ENCODE results near the gene PIGO.

Gene PIGO

DNA sequence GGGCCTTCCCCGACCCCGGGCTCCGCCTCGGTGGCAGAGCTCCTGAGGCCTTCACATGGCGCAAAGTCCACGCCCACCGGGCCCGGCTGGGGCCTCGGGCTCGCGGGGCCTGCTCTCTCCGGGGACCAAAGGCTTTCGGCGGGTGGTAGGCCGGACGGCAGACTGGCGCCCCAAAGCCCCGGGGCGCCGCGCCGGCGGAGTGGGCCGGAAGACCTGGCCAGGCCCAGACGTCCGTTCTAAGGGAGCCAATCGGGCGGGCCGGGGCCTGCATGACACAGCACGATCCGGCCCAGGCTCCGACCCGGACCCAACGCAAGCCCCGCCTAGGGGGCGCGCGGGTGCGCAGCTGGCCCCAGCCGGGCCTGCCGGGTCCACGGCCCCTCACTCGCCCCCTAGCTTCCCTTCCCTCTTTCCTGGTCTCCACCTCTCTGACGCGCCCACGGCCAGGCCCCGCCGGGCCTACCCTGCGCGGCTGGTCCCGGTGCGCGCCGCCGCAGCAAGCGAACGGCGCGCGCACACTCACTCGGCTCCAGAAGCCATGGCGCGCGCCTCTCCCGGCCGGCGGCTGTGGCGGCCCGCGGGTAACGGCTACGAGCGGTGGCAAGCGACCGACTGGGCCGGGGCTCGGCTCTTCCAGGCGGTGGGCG, 24.5 kb downstream of the PIGO start:
- peak; percentile 89 for DNase-seq (ENCODE audit: low read depth)

DNA sequence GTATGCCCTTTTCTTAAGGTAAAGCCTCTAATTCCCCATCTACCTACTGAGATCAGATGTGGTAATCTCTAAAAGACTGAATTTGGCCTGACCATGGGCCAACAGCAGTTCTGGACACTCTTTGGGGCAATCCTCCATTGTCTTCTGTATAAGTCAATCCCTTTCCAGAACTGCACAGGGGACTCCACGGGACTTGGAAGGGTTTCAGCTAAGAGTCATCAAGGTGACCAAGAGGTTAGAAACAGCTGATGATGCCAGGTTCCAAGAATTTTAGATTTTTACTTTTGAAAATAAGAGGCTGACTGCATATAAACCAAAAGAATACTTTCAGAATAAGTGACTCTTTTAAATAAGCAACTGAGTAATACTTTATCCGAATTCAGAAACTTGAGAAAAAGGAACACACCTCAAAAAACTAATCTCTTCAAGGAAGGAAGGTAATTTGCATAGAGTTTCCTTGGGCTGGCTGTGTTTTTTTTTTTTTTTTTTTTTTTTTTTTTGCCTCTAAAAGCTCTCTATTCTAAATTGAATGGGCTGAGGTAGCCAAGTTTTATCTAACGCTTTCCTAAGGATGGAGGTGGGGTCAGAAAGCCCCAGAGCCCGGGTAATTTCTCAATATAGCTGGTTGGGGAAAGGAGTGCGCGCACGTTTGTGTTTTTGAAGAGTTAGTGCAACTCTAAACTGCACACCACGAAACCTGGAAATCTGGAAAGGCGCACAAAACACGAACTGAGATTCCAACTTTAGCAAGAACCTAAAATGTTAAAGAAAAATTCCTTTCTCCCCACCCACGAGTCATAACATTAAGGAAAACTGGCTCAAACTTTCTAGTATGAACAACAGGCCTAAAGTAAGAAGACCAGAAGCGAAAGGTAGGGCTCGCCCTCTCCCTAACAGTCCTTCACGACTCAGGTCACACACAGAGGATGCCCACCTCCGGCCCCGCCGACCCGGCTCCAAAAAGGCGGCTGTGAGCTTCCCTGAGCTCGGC, 25.3 kb downstream of the PIGO start:
- peak; percentile 59 for DNase-seq (ENCODE audit: low read depth)

DNA sequence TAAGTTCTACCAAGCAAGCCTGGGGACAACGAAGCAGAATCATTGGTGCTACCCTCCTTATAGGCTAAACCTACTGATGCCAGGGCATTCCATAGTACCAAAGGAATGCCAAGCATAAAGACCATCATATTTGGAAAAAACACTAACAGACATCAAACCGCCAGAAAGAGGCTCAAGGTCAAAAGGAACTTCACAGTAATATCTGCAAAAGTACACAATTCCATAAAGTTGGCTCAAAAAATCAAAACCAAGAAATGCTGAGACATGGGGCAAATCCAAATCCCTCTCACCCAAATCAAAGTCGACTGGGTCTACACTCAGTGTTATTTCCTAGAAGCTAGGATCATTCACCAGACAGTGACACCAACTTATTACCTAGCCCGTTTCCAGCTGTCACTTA, 27.4 kb downstream of the PIGO start:
- no peak for DNase-seq (ENCODE audit: low read depth)

DNA sequence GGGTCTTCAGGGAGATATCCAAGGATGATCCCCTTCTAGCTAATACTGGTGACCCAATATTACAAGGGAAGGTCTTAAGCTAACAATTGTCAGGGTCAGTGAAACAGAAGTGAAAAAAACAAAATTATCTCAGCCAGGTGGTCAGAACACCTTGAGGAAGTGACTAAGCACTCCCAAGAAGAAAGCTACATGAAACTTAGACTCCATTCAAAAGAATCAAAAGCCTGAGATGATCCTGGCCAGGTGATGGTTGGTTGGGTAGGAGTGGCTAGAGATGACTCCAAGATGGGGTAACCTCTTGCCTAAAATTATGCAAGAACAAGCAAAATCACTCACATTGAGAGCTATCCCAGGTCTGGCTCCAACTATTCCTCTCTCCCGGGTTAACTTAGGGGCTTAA, 29.3 kb downstream of the PIGO start:
- no peak for DNase-seq (ENCODE audit: low read depth)

DNA sequence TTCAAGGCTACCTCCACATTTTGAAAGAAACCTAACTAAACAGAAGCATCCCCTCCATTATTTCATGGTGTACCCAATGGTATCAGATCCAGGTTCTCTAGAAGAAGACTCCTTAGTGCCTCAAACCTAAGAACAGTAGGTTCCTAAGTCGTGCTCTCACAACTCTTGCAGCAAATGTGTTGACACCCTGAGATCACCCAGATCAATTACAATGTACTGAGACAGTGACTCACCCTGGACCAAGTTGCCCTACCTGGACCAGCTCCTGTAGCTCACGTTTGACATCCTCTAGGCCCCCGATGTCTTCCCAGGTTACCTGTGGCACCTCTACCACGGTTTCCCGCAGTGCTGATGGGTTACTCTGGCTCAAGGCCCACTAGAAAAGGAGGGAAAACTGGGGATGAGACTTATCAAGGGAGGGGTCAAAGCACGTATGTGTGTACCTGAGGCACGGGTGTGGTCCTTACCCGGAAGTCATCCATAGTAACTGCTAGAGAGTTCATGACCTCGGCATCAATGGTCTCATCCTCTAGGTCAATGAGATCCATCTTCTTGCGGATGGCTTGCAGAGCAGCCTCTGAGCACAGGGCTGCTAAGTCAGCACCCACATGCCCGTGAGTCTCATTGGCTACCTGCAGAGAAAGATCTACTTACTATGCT, 35.7 kb downstream of the PIGO start:
- no peak for DNase-seq (ENCODE audit: low read depth)

DNA sequence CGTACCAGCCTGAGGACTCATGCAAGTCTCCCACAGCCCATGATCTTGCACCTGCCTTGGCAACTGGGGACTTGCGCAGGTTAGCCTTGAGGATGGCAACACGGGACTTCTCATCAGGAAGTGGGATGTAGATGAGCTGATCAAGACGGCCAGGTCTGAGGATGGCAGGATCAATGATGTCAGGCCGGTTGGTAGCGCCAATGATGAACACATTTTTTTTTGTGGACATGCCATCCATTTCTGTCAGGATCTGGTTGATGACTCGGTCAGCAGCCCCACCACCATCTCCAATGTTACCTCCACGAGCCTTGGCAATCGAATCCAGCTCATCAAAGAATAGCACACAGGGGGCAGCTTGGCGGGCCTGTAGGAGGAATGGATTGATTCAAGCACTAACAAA, 37.0 kb downstream of the PIGO start:
- no peak for DNase-seq (ENCODE audit: low read depth)

DNA sequence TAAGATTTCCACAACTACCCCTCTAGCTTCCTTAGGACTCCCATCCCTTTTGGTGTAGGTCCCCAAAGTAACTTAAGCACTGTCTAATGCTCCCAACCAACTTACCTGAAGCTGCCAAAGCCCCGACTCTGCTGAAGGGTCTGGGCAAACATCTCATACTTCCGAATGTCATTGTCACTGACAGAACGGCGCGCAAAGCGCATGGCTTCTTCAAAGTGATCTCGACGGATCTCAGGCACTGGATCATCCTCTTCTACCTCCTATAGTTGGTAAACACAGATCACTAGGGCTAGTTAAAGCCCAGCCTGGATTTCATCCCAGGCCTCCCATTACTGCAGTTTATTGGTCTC, 39.1 kb downstream of the PIGO start:
- DNase-seq (ENCODE audit: low read depth): no peak

DNA sequence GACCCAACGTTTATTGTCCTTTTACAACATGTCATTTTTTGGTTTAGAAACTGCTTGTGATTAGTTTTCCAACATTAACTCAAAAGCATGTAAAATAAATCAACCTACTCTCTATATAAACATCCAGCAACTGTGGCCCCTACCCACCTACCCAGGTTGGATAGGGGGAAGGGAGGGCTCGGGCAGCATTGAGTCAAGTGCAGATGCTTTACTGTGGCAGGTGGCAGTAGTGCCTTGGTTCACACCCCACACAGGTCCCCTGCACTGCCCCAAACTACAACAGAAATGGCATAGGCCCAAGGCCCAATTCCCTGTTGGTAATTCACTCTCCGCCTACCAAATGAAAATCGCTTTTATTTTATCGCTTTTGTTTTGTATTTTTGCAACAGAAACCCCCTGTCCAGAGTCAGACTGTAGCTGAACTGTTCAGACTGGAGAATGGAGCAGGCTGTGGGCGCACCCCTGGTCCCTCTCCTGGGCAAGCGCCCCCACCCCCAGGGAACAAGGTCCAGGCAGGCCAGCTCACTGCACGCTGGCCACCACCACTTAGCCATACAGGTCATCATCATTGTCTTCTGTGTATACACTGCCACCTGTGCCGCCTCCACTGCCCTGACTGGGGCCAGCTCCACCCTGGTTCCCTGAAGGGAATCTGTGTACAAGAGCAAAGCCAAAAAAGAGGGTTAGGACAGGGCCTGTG, 39.7 kb downstream of the PIGO start:
- no peak for DNase-seq (ENCODE audit: low read depth)

DNA sequence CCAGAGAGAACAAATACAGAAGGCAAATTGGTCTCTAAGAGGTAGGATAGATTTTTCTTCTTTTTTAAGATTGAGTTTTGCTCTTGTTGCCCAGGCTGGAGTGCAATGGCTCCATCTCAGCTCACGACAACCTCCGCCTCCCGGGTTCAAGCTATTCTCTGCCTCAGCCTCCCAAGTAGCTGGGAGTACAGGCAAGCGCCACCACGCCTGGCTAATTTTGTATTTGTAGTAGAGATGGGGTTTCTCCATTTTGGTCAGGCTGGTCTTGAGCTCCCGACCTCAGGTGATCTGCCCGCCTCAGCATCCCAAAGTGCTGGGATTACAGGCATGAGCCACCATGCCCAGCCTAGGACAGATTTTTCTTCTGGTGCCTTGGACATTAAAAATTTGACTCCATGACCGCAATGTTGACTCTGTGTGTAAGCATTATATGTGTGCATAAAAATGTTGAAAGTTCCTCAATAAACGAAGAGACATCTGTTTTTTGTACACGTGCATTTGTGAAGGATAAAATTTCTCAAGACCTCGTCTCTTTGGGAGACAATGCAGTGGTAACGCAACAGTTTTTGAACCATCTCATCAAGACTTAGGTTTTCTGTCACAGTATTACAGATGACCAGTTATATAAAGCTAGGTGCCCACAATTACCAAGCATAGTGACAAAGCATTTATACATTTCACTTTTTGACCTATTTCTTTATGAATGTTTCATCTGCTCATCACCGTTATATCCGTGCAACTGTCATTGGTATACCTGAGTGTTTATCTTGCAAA, 41.3 kb downstream of the PIGO start:
- no peak for DNase-seq (ENCODE audit: low read depth)

DNA sequence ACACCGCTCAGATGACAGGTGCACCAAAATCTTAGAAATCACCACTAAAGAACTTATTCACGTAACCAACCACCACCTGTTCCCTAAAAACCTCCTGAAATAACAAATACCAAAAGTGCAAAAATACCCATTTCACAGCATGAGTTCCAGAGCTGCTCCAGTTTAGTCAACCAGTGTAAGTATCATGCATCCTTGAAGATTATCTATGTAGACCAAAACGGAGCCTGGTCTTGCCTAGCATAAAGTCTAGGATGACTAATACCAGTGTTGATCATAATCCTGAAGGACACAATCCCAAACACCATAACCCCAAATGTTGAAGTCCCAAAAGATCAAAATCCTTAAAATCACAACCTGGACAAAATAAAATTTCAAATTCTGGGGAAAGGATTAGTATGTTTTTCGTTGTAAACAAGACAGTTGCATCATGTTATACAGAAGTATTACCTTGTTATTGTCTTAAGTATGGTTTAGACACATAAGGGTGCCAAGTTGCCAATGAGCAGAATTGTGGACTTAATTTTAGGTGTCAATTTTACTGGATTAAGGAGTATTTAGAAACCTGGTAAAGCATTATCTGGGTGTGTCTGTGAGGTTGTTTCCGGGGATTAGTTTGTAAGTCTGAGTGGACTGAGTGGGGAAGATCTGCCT, 42.1 kb downstream of the PIGO start:
- DNase-seq (ENCODE audit: low read depth): no peak

DNA sequence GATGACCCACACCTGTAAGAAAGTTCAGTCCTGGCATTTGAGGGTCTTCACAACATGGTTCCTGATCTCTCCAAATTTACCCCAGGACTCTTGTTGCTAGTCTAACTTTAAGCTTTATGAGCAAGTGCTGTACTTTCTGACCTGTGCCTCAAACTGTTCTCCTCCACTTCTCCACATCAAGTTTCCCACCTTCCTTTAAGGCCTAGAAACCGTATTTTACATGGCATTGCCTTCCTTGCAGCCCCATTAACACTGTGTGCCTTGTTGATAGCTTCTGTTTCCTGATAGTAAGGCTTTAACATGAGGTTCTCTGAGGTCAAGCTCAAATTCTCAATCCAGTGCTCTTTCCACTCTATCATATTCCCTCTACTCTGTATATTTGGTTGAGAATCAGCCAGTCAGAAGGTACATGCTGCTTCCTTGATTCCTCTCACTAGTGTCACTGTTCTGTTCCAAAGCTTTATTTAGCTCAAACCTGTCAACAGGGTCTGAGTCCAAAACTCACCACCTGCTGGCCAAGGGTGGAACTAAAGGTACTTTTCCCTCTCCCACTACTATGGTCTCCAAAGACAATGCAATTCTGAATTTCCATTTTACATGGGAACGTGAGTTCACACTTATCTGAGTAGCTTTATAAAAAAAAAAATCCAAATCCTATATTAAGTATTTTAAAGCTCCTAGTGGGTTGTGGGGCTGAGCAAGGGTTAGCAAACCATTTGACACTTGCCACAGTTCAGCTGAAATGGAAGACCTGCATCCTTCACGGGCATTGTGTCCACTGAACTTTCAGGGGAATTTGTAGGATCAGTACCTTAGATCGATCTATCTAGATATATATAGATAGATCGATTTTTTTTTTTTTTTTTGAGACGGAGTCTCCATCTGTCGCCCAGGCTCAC, 45.1 kb downstream of the PIGO start:
- peak; percentile 55 for DNase-seq (ENCODE audit: low read depth)

DNA sequence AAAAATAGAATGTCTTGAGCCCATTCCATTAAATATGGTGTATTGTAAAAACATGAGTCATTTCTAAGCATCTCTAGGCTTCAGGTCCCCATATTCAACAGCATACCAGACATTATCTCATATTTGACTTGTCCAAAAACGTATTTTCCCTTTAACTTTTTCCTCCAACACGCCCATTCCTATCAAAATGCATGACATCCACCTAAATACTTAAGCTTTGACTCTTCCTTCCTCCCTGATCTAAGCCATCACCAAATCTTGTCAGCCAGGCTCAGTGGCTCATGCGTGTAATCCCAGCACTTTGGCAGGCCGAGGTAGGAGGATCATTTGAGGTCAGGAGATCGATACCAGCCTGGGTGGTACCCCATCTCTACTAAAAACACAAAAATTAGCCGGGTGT, 47.9 kb downstream of the PIGO start:
- no peak for DNase-seq (ENCODE audit: low read depth)

DNA sequence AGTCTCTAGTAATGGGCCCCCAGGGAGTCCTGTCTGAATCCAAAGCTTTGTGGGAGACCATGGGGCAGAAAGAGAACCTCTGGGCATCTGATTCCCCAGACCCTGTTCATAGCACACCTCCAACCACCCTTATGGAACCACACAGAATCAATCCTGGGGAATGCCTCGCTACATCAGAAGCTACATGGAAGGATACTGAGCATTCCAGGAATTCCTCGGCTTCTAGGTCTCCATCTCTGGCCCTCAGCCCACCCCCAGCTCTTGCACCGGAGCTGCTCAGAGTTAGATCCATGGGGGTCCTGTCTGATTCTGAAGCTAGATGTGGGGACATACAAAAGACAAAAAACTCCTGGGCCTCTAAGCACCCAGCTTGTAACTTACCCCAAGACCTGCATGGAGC, 52.3 kb downstream of the PIGO start:
- no peak for DNase-seq (ENCODE audit: low read depth)

DNA sequence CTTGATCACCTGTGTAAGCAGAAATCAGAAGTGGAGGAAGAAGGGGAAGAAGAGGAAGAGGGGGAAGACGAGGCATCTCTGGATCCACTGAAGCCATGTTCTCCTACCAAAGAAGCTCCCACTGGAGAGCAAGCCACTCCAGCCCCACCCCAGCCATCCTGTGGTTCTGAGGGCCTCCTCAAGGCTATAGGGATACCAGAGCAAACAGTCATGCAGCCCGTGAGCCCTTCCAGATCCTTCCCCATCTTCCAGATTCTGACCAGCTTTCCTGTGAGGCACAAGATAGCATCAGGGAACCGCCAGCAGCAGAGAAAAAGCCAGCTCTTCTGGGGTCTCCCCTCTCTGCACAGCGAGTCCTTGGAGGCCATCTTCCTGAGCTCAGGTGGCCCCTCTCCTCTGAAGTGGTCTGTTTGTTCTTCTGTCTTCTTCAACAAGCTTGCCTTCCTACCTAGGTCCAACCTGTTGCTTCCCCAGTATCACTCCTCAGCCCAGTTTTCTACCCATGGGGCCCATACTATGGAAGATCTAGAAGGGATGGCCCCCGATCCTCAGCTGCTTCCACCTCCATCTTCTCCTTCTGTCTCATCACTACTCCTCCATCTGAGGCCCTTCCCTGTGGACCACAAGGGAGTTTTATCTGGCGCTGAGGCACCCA, 53.4 kb downstream of the PIGO start:
- DNase-seq (ENCODE audit: low read depth): no peak

DNA sequence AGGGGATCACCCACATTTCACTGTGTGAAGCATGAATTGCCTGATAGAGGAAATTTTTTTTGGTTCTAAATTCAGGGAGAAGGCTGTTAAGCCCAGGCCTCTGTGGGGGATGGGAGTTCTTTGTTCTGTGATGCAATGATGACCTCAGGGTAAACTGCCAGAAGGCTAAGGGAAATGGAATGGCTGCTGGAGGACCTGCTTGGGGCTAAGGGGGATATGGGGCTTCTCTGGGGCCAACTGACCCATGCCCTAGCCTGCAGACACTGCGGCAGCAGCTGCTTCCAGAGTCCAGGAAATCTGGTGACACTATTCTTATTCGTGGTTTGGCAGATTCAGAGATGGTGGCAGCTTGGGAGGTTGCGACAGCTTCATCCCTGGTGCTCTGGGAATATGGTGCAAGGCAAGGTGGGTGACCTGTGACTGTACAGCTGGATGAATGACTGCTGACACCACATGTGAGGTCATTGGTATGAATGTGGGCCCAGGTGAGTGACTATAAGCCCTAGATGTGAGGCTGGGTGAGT, 54.2 kb downstream of the PIGO start:
- peak; percentile 47 for DNase-seq (ENCODE audit: low read depth)
